ENCODE results near the gene HOXA11.

The HOXA11 gene

GRCh38 chr7:27169658-27170425 lies 15.2 kb downstream of the HOXA11 start:
- peak overlapping the region; percentile 73 to 98 for H3K23ac ChIP-seq (ENCODE audit: low read length in 2 of 2)
- peak; percentile 66 for DNase-seq
- peak overlapping the region in 1 of 2 experiments; percentile 98 for H3K14ac ChIP-seq (ENCODE audit: low read length in 2 of 2)
- peak overlapping the region; percentile 87 to 95 for H3K4ac ChIP-seq (ENCODE audit: low read depth in 1 of 2, low read length in 2 of 2)
- H3K9ac ChIP-seq (ENCODE audit: low read length): peak overlapping the region; percentile 90
- H3K27ac ChIP-seq (ENCODE audit: low read length, poor library complexity, severe bottlenecking): peak overlapping the region; percentile 93
- peak overlapping the region; percentile 80 for H4K91ac ChIP-seq (ENCODE audit: low read length)
- H3K36me3 ChIP-seq (ENCODE audit: control insufficient read depth in 1 of 2, insufficient read depth in 2 of 2, low read depth in 1 of 2, low read length in 2 of 2): peaks cover 4 to 68% of the 10 kb centered on the region in 2 experiments
- H3K9me3 ChIP-seq (ENCODE audit: control insufficient read depth, low read length): no peaks in the 10 kb centered on the region
- no peaks in the 10 kb centered on the region for H3K79me1 ChIP-seq (replicated peaks; ENCODE audit: low read length, poor library complexity, severe bottlenecking)
- H3K4me1 ChIP-seq (ENCODE audit: control insufficient read depth, insufficient read depth, low read depth, low read length): peaks cover 15% of the 10 kb centered on the region
- peaks cover 0 to 8% of the 10 kb centered on the region in 2 experiments for H3K27me3 ChIP-seq (ENCODE audit: control insufficient read depth in 1 of 2, insufficient read depth in 1 of 2, low read length in 2 of 2)
- peak overlapping the region; percentile 56 for H2AK5ac ChIP-seq (ENCODE audit: low read length, severe bottlenecking)
- peak overlapping the region; percentile 70 to 92 for H3K4me3 ChIP-seq (ENCODE audit: insufficient read depth in 1 of 2, low read depth in 1 of 2, low read length in 2 of 2)
- H4K8ac ChIP-seq (ENCODE audit: low read length): peak overlapping the region; percentile 88
- peak overlapping the region; percentile 87 to 97 for H3K18ac ChIP-seq (ENCODE audit: low read depth in 1 of 2, low read length in 2 of 2)
- H2BK12ac ChIP-seq (ENCODE audit: low read length in 2 of 2): peak overlapping the region; percentile 75 to 93
- H2BK5ac ChIP-seq (ENCODE audit: low read depth, low read length, poor library complexity, severe bottlenecking): peak overlapping the region; percentile 96
- H2BK15ac ChIP-seq (ENCODE audit: low read depth, poor library complexity, severe bottlenecking): peak overlapping the region; percentile 85
- peak overlapping the region; percentile 89 for H2BK120ac ChIP-seq (ENCODE audit: low read depth, low read length)
- peak overlapping the region; percentile 54 for H3K4me2 ChIP-seq (ENCODE audit: low read length, poor library complexity, severe bottlenecking)
- peak overlapping the region; percentile 34 for H2AFZ ChIP-seq (ENCODE audit: low read depth, low read length)
- WGBS: 3% methylated on average over 24 of the region's 46 CpGs

- Histone ChIP-seq H3K18ac (ENCODE audit: low read depth in 1 of 2, low read length in 2 of 2) (peak overlapping the region; percentile 31 to 67), H4K8ac (ENCODE audit: low read length) (peak overlapping the region; percentile 63), H3K27ac (ENCODE audit: low read length, poor library complexity, severe bottlenecking) (peak overlapping the region; percentile 73), H3K9ac (ENCODE audit: low read length) (peak overlapping the region; percentile 90), H2BK12ac (ENCODE audit: low read length in 2 of 2) (peak overlapping the region in 1 of 2 experiments; percentile 29), H2BK15ac (ENCODE audit: low read depth, poor library complexity, severe bottlenecking) (no peak overlapping the region), H2BK120ac (ENCODE audit: low read depth, low read length) (peak overlapping the region; percentile 51), H2AK5ac (ENCODE audit: low read length, severe bottlenecking) (no peak overlapping the region), H3K27me3 (ENCODE audit: control insufficient read depth in 1 of 2, insufficient read depth in 1 of 2, low read length in 2 of 2) (peaks cover 0 to 8% of the 10 kb centered on the region in 2 experiments), H3K36me3 (ENCODE audit: control insufficient read depth in 1 of 2, insufficient read depth in 2 of 2, low read depth in 1 of 2, low read length in 2 of 2) (peaks cover 7 to 71% of the 10 kb centered on the region in 2 experiments), H4K91ac (ENCODE audit: low read length) (peak overlapping the region; percentile 83), H3K79me1 (replicated peaks; ENCODE audit: low read length, poor library complexity, severe bottlenecking) (no peaks in the 10 kb centered on the region), H3K4ac (ENCODE audit: low read depth in 1 of 2, low read length in 2 of 2) (peak overlapping the region; percentile 73 to 89), H3K9me3 (ENCODE audit: control insufficient read depth, low read length) (no peaks in the 10 kb centered on the region), H3K4me3 (ENCODE audit: insufficient read depth in 1 of 2, low read depth in 1 of 2, low read length in 2 of 2) (peak overlapping the region; percentile 49 to 92), H2BK5ac (ENCODE audit: low read depth, low read length, poor library complexity, severe bottlenecking) (peak overlapping the region; percentile 36), H2AFZ (ENCODE audit: low read depth, low read length) (no peak overlapping the region), H3K4me2 (ENCODE audit: low read length, poor library complexity, severe bottlenecking) (peak overlapping the region; percentile 77), H3K23ac (ENCODE audit: low read length in 2 of 2) (peak overlapping the region in 1 of 2 experiments; percentile 46), H3K14ac (ENCODE audit: low read length in 2 of 2) (peak overlapping the region in 1 of 2 experiments; percentile 82), H3K4me1 (ENCODE audit: control insufficient read depth, insufficient read depth, low read depth, low read length) (peaks cover 19% of the 10 kb centered on the region)
- WGBS: 4% methylated on average over 22 of the region's 25 CpGs
- DNase-seq: peak; percentile 80
Measured at GRCh38 chr7:27168265-27168947, 16.6 kb downstream of the HOXA11 start.

GRCh38 chr7:27167916-27168264 lies 17.1 kb downstream of the HOXA11 start:
- Histone ChIP-seq H3K23ac (ENCODE audit: low read length in 2 of 2) (no peak overlapping the region), H3K4me3 (ENCODE audit: insufficient read depth in 1 of 2, low read depth in 1 of 2, low read length in 2 of 2) (peak overlapping the region; percentile 39 to 92), H3K4me2 (ENCODE audit: low read length, poor library complexity, severe bottlenecking) (peak overlapping the region; percentile 77), H3K9ac (ENCODE audit: low read length) (peak overlapping the region; percentile 90), H4K8ac (ENCODE audit: low read length) (peak overlapping the region; percentile 70), H2BK15ac (ENCODE audit: low read depth, poor library complexity, severe bottlenecking) (no peak overlapping the region), H3K9me3 (ENCODE audit: control insufficient read depth, low read length) (no peaks in the 10 kb centered on the region), H2BK120ac (ENCODE audit: low read depth, low read length) (peak overlapping the region; percentile 51), H2BK12ac (ENCODE audit: low read length in 2 of 2) (peak overlapping the region in 1 of 2 experiments; percentile 86), H4K91ac (ENCODE audit: low read length) (no peak overlapping the region), H3K27ac (ENCODE audit: low read length, poor library complexity, severe bottlenecking) (peak overlapping the region; percentile 73), H2BK5ac (ENCODE audit: low read depth, low read length, poor library complexity, severe bottlenecking) (peak overlapping the region; percentile 36), H2AFZ (ENCODE audit: low read depth, low read length) (no peak overlapping the region), H3K4me1 (ENCODE audit: control insufficient read depth, insufficient read depth, low read depth, low read length) (peaks cover 21% of the 10 kb centered on the region), H2AK5ac (ENCODE audit: low read length, severe bottlenecking) (no peak overlapping the region), H3K18ac (ENCODE audit: low read depth in 1 of 2, low read length in 2 of 2) (peak overlapping the region; percentile 63 to 94), H3K14ac (ENCODE audit: low read length in 2 of 2) (no peak overlapping the region), H3K79me1 (replicated peaks; ENCODE audit: low read length, poor library complexity, severe bottlenecking) (no peaks in the 10 kb centered on the region), H3K4ac (ENCODE audit: low read depth in 1 of 2, low read length in 2 of 2) (peak overlapping the region; percentile 73 to 89), H3K36me3 (ENCODE audit: control insufficient read depth in 1 of 2, insufficient read depth in 2 of 2, low read depth in 1 of 2, low read length in 2 of 2) (peaks cover 12 to 69% of the 10 kb centered on the region in 2 experiments), H3K27me3 (ENCODE audit: control insufficient read depth in 1 of 2, insufficient read depth in 1 of 2, low read length in 2 of 2) (peaks cover 0 to 8% of the 10 kb centered on the region in 2 experiments)
- peak; percentile 67 for DNase-seq
- 7% methylated on average over 4 of the region's 4 CpGs for WGBS
